HG02588 (cell line): ENCODE measurements around the gene ZBTB21.

Experiments used
- ATAC-seq: cut with Tn5 transposase; IDR thresholded peaks from one replicate; pipeline ENCODE4 v1.9.1; 2021; ENCODE audit warnings: mild to moderate bottlenecking, moderate library complexity; ENCODE audit not compliant: unreplicated experiment

The ZBTB21 gene

GRCh38 chr21:42040411-42041180 lies 30.4 kb upstream of the ZBTB21 start:
- no peak for ATAC-seq

- no peak for ATAC-seq
These were observed 29.8 kb upstream of the ZBTB21 start for GRCh38 chr21:42039911-42040351.

GRCh38 chr21:42039470-42039901 lies 29.3 kb upstream of the ZBTB21 start:
- ATAC-seq, result no peak

GRCh38 chr21:42038826-42039425 lies 28.8 kb upstream of the ZBTB21 start:
- no peak for ATAC-seq

GRCh38 chr21:42038393-42038792 lies 28.2 kb upstream of the ZBTB21 start:
- no peak for ATAC-seq

DNA sequence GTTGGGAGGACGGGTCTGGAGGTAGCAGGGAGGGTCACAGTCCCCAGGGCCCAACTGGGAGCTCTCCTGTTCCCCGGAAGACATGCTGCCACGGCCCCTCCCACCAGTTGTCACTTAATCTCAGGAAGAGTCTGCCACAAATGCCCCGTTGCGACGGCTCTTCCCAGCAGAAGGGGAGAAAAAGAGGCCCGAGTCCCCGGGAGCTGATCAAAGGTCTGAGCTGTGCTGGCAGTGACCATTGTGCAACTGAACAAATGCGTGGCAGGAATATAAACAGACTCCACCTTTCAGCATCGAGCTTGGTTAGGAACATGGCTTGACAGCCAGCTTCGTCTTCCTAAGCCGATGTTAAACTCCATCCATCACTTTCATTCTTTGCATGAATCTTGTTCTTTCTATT lies 27.8 kb upstream of the ZBTB21 start:
- no peak for ATAC-seq

DNA sequence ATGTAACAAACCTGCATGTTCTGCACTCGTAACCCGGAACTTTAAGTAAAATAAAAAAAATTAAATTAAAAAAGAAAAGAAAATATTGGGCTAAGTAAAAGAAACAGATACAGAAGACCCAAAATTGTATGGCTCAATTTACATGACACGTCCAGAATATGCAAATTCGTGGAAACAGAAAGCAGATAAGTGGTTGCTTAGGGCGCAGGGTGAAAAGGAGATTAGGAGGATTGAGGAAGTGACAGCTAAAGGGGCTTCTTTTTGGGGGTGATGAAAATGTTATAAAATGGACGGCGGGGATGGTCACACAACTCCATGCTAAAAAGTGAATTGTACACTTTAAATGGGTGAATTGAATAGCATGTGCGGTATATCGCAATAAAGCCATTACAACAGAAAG lies 27.4 kb upstream of the ZBTB21 start:
- ATAC-seq, result no peak

DNA sequence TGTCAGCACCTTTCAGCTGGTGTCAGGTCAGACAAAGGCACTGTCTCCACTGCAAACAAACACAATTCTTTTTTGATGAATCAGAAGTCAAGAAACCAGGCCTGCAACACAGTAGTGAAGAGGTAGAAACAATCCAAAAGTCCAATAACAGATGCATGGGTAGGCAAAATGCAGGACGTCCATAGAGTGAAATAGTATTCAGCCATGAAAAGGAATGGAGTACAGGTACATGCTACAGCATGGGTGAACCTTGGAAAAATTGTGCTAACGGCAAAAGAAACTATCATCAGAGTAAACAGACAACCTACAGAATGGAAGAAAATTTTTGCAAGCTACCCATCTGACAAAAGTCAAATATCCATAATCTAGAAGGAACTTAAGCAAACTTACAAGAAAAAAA lies 26.2 kb upstream of the ZBTB21 start:
- ATAC-seq, result no peak

DNA sequence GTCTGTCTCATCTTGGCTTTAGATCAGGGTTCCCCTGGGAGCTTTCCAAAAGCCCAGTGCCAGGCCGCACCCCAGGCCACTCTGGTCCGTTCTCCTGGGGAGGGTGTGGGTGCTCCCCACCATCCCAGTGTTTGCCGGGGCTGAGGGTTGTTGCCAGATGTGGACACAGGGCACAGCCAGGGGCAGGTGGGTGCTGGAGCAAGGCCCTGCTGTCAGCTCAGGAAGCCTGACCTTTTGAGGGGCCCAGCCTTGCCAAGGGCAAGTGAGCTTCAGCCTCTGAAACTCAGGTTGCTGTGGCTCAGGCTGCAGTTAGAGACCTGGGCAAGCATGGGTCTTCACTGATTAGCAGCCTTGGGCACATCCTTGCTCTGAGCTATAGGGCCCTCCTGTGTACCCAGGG lies 22.8 kb upstream of the ZBTB21 start:
- no peak for ATAC-seq

- ATAC-seq, result no peak
These were observed 22.1 kb upstream of the ZBTB21 start for GRCh38 chr21:42032266-42032665.

DNA sequence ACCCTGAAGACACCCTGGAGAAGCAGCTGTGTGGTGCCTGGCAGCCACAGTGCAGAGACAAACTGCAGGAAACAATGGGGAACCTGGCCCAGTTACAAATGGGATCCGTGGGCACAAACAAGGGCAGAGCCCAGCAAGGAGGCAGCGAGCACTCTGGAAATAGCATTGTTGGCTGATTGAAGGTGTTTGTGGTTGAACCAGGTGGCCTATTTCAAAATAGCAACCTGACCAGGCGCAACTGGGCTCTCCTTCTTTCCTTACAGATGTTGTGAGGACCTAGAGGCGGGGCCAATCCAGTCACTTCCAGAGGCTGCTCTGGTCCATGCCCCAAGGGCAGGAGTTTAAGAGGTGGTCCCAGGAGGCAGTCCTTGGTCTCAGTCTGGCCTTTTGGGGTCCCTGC lies 21.7 kb upstream of the ZBTB21 start:
- ATAC-seq, result no peak

- ATAC-seq, result no peak
These were observed 21.1 kb upstream of the ZBTB21 start for GRCh38 chr21:42031241-42031640.

- ATAC-seq, result no peak
These were observed 20.2 kb upstream of the ZBTB21 start for GRCh38 chr21:42030311-42030710.

DNA sequence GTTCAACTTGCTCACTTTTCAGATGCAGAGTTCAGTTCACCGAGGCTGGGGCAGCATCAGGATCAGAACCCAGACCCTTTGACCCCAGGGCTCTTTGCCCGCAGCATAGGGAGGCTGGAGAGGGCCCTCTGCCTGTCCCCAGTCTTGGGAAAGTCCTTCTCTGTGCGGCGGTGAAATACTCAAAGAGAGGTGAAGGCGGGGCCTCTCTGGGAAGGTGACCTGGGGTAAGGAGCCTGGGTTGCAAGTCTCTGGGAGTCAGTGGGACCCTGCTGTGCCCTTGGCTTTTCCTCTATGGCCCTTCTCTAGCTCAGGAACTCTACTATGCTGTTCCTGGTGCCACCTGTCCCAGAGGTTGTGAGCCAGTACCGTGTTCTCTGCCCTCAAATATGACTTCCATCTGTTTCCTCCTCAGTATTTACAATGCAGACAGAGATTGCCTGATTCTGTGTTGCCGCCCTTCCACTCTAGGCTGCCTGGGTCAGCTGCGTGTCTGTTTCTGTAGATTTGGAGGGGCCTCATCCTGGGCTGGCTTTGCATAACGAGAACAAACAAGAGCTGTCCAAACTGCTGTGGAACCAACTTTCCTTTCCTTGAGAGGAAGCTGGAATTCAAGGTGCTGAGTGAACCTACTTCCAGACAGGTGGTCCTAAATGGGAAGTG lies 18.7 kb upstream of the ZBTB21 start:
- no peak for ATAC-seq

GRCh38 chr21:42027822-42028765 lies 17.9 kb upstream of the ZBTB21 start:
- no peak for ATAC-seq

GRCh38 chr21:42027085-42027821 lies 17.1 kb upstream of the ZBTB21 start:
- ATAC-seq, result no peak

- ATAC-seq, result no peak
These were observed 15.9 kb upstream of the ZBTB21 start for GRCh38 chr21:42026082-42026435.

- no peak for ATAC-seq
These were observed 15.4 kb upstream of the ZBTB21 start for GRCh38 chr21:42025376-42026081.

- ATAC-seq, result no peak
These were observed 12.7 kb upstream of the ZBTB21 start for GRCh38 chr21:42022906-42023305.

DNA sequence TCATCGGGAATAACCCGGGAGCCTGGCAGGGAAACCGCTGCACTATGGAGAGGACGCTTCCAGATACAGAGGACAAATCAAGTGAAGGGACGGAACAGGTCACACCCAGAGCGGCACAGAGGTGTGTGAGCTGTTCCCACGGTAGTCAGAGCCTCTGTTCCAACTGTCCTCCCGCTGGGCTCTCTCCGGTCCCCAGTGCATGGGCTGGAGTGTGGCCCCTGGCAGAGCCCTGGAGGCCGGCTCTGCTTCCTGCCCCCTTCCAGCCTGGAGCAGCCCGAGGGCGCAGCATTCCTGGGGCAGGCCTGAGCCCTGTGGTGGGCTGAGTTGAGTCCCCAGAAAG lies 11.9 kb upstream of the ZBTB21 start:
- ATAC-seq, result no peak
